Loucy (cell line): ENCODE measurements around the gene BCKDHB.
"Not testable (repeated sequence)": the region's sequence is repeated elsewhere in the genome, so short reads cannot be mapped to it uniquely, and the experiment has no call there.

ENCODE experiments used
- H2AFZ ChIP-seq: fragments of 200-600 bp; sonication (generic); 2 replicates; pipeline ENCODE4 v1.6.0; 2016; ENCODE audit warnings: antibody characterized with exemption, mild to moderate bottlenecking, low read length, moderate library complexity
- H3F3A ChIP-seq: fragments of 200-600 bp; 2 replicates; pipeline ENCODE4 v1.6.0; 2016; ENCODE audit warnings: antibody characterized with exemption, low read depth, mild to moderate bottlenecking
- H3K27me3 ChIP-seq: fragments of 200-600 bp; sonication (generic); 2 replicates; pipeline ENCODE4 v1.6.1; 2014; ENCODE audit warnings: low read length, mild to moderate bottlenecking; ENCODE audit not compliant: insufficient read depth, poor library complexity, severe bottlenecking
- H3K36me3 ChIP-seq: fragments of 200-600 bp; sonication (generic); 2 replicates; pipeline ENCODE4 v1.6.1; 2016; ENCODE audit warnings: low read length; ENCODE audit not compliant: insufficient read depth
- H3K4me1 ChIP-seq: fragments of 200-600 bp; sonication (generic); 2 replicates; pipeline ENCODE4 v1.5.1; 2014; ENCODE audit warnings: low read length, mild to moderate bottlenecking; ENCODE audit not compliant: insufficient read depth, poor library complexity, severe bottlenecking
- H3K4me2 ChIP-seq: fragments of 200-600 bp; sonication (generic); 2 replicates; pipeline ENCODE4 v1.6.0; 2014; ENCODE audit warnings: antibody characterized with exemption, low read length, low read depth, mild to moderate bottlenecking; ENCODE audit not compliant: poor library complexity, severe bottlenecking
- H3K4me3 ChIP-seq: fragments of 200-600 bp; sonication (generic); 2 replicates; pipeline ENCODE4 v1.5.1; 2014; ENCODE audit warnings: low read length, mild to moderate bottlenecking, mixed read lengths; ENCODE audit not compliant: poor library complexity, severe bottlenecking
- H3K79me2 ChIP-seq: fragments of 200-600 bp; sonication (generic); 2 replicates; pipeline ENCODE4 v1.6.1; 2014; ENCODE audit warnings: low read length; ENCODE audit not compliant: insufficient read depth
- H3K9ac ChIP-seq: fragments of 200-600 bp; sonication (generic); 2 replicates; pipeline ENCODE4 v1.6.0; 2014; ENCODE audit warnings: mild to moderate bottlenecking, low read depth, low read length, moderate library complexity; ENCODE audit not compliant: poor library complexity, severe bottlenecking
- H3K9me2 ChIP-seq: fragments of 200-600 bp; sonication (generic); replicated peaks from 2 replicates; pipeline ENCODE4 v1.6.1; 2016; ENCODE audit warnings: low read depth, low read length, mixed read lengths
- H3K9me3 ChIP-seq: fragments of 200-600 bp; sonication (generic); 2 replicates; pipeline ENCODE4 v1.6.1; 2014; ENCODE audit warnings: mild to moderate bottlenecking, antibody characterized with exemption, low read length, low read depth; ENCODE audit not compliant: insufficient read depth
- H4K20me1 ChIP-seq: fragments of 200-600 bp; sonication (generic); 2 replicates; pipeline ENCODE4 v1.6.0; 2014; ENCODE audit warnings: antibody characterized with exemption, low read length, mild to moderate bottlenecking; ENCODE audit not compliant: insufficient read depth, poor library complexity, severe bottlenecking
- EZH2phosphoT487 ChIP-seq: fragments of 200-600 bp; IDR thresholded peaks from 2 replicates; pipeline ENCODE4 v1.6.1; 2018; ENCODE audit warnings: antibody characterized with exemption, mild to moderate bottlenecking, moderate library complexity, borderline replicate concordance
- TF ChIP-seq, protein P1 (sequence below): fragments of 200-600 bp; sonication (generic); conservative IDR thresholded peaks from 2 replicates; pipeline ENCODE4 v1.5.1; 2014; ENCODE audit warnings: mild to moderate bottlenecking, antibody characterized with exemption, low read length

BCKDHB gene

DNA sequence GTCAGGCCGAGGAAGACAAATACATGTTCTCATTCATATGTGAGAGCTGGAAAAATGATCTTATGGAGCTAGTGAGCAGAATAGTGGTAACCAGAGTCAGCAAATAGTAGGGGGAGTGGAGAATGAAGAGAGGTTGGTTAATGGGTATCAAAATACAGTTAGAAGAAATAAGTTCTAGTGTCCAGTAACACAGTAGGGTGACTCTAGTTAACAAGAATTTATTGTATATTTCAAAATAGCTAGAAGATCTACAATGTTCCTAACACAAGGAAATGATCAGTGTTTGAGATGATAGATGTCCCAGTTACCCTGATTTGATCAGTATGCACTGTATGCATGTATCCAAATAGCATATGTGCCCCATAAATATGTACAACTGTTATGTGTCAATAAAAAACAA, 128.4 kb downstream of the BCKDHB start:
- Histone ChIP-seq H3K79me2 (no peaks in the 10 kb centered on the region), H3K36me3 (no peaks in the 10 kb centered on the region), H3K4me3 (no peak overlapping the region), H3K4me2 (no peak overlapping the region), H3K27me3 (no peaks in the 10 kb centered on the region), H3K9me3 (no peaks in the 10 kb centered on the region), H3F3A (no peaks in the 10 kb centered on the region), H4K20me1 (no peaks in the 10 kb centered on the region), H3K4me1 (no peaks in the 10 kb centered on the region), H3K9ac (no peak overlapping the region), H3K9me2 (no peaks in the 10 kb centered on the region), H2AFZ (no peak overlapping the region)
- TF ChIP-seq EZH2phosphoT487, result no peak
- TF ChIP-seq, protein P1, sequence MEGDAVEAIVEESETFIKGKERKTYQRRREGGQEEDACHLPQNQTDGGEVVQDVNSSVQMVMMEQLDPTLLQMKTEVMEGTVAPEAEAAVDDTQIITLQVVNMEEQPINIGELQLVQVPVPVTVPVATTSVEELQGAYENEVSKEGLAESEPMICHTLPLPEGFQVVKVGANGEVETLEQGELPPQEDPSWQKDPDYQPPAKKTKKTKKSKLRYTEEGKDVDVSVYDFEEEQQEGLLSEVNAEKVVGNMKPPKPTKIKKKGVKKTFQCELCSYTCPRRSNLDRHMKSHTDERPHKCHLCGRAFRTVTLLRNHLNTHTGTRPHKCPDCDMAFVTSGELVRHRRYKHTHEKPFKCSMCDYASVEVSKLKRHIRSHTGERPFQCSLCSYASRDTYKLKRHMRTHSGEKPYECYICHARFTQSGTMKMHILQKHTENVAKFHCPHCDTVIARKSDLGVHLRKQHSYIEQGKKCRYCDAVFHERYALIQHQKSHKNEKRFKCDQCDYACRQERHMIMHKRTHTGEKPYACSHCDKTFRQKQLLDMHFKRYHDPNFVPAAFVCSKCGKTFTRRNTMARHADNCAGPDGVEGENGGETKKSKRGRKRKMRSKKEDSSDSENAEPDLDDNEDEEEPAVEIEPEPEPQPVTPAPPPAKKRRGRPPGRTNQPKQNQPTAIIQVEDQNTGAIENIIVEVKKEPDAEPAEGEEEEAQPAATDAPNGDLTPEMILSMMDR, result no peak

DNA sequence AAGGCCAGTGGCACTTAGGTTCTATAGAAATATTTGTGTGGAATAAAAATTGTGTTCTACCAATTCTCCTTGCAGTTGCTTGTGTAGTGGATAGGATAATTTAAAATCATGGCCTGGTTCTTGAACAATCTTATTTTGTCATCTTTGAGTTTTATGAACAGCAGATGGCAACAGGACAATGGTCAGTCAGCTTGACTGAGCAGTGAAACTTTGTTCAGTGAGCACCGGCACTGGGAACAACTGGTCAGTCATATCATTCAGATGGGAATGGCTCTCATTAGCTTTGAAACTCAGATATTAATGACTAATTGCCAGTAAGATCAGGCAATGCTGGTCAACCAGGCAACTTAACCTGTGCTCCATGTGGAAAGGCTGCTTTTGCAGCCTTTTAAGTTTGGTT, 129.2 kb downstream of the BCKDHB start:
- Histone ChIP-seq H3K9ac (no peak overlapping the region), H3K9me3 (no peaks in the 10 kb centered on the region), H3K9me2 (no peaks in the 10 kb centered on the region), H3F3A (no peaks in the 10 kb centered on the region), H3K36me3 (no peaks in the 10 kb centered on the region), H4K20me1 (no peaks in the 10 kb centered on the region), H3K4me2 (no peak overlapping the region), H3K4me1 (no peaks in the 10 kb centered on the region), H3K79me2 (no peaks in the 10 kb centered on the region), H3K27me3 (no peaks in the 10 kb centered on the region), H3K4me3 (no peak overlapping the region), H2AFZ (no peak overlapping the region)
- no peak for TF ChIP-seq EZH2phosphoT487
- TF ChIP-seq, protein P1, result no peak

DNA sequence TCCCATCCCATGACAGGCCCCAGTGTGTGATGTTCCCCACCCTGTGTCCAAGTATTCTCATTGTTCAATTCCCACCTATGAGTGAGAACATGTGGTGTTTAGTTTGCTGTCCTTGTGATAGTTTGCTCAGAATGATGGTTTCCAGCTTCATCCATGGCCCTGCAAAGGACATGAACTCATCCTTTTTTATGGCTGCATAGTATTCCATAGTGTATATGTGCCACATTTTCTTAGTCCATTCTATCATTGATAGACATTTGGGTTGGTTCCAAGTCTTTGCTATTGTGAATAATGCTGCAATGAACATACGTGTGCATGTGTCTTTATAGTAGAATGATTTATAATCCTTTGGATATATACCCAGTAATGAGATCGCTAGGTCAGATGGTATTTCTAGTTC, 132.3 kb downstream of the BCKDHB start:
- H4K20me1 ChIP-seq, H3K27me3 ChIP-seq, H3K4me3 ChIP-seq, H3K9me3 ChIP-seq, H3F3A ChIP-seq, H3K36me3 ChIP-seq, H3K9me2 ChIP-seq, H3K4me2 ChIP-seq, H2AFZ ChIP-seq, H3K79me2 ChIP-seq, H3K4me1 ChIP-seq, H3K9ac ChIP-seq: not testable (repeated sequence)

DNA sequence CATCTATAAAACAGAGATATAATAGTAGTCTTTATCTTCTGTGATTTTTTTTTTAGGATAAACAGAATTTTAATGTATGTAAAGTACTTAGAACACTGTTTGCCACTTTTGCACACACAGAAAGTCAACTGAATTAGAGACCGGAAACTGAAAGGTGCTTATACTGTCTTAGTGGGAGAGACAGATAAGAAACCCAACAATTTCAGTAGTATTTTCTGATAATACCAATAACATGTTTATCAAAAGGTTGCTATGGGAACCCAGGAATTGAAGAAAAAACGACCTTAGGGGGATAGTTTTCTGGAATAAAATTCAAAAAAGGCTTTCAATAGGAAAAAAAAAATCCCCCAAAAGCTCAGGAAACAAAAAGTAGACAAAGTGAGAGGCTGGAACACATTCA, 138.6 kb downstream of the BCKDHB start:
- Histone ChIP-seq H3K27me3 (no peaks in the 10 kb centered on the region), H3K9me3 (no peaks in the 10 kb centered on the region), H3F3A (no peaks in the 10 kb centered on the region), H3K79me2 (no peaks in the 10 kb centered on the region), H3K4me2 (no peak overlapping the region), H3K9me2 (no peaks in the 10 kb centered on the region), H2AFZ (no peak overlapping the region), H3K4me3 (no peak overlapping the region), H3K9ac (no peak overlapping the region), H4K20me1 (no peaks in the 10 kb centered on the region), H3K4me1 (no peaks in the 10 kb centered on the region), H3K36me3 (no peaks in the 10 kb centered on the region)
- TF ChIP-seq, protein P1, result no peak
- no peak for TF ChIP-seq EZH2phosphoT487
